HG02840 (cell line): ENCODE results near the gene DCXR.

ENCODE experiments used
- ATAC-seq: cut with Tn5 transposase; IDR thresholded peaks from one replicate; pipeline ENCODE4 v1.9.1; 2021; ENCODE audit warnings: mild to moderate bottlenecking, moderate library complexity, moderate number of reproducible peaks; ENCODE audit not compliant: unreplicated experiment, low FRiP score

Gene DCXR

DNA sequence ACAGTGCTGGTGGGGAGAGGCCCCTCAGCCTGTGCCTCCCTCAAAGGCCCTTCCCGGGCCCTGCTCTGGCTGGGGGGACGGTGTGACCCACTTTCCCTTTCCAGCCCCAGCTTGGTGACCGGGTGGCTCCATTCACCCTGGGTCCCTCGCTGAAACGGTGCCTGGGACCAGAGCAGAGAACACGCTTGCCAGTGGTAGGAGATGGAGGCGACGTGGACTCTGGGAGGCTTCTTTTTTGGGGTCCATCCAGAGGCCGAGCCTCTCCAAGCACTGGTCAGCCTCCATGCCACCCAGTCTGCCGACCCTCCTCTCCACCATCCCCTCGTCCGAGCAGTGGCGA is 22.6 kb downstream of the DCXR start:
- ATAC-seq, result no peak

DNA sequence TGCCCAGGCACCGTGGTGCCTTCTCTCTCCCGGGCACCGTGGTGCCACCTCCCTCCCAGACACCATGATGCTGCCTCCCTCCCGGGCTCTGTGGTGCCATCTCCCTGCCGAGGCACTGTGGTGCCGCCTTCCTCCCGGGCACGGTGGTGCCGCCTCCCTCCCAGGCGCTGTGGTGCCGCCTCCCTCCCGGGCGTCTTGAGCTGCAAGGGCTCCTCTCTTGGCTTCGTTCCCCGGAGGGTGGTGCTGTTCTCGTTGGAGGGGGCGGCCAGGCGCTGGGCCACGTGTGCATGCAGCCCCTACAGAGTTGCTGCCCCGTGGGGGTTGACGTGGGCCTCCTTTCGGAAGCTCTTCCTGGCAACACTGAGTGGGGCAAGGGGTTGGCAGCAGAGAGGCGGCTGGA is 23.1 kb downstream of the DCXR start:
- ATAC-seq, result no peak

DNA sequence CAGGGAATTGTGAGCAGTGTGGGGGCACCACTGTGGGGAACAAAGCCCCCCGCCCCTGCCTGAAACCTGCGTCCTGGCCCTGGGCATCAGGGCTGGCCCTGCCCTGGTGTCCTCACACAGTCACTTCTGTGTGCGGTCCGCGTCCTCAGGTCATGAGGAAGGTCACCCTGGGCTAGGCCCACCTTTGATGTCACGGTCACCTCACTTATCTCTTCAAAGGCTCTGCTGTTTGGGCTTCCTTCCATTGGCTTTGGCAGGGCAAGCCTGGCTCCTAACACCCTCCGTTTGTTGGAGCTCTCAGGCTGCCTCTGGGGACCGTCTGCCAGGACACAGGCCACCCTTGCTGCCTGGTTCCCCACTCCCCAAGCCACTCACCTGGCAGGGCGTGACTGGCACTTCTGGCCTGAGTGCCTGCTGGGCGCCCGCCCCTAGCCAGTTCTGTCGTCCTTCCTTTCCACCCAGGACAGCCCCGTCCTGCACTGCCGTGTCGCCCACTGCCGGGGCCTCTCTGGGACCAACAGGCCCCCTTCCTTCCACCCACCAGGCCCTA is 23.6 kb downstream of the DCXR start:
- ATAC-seq, result no peak

DNA sequence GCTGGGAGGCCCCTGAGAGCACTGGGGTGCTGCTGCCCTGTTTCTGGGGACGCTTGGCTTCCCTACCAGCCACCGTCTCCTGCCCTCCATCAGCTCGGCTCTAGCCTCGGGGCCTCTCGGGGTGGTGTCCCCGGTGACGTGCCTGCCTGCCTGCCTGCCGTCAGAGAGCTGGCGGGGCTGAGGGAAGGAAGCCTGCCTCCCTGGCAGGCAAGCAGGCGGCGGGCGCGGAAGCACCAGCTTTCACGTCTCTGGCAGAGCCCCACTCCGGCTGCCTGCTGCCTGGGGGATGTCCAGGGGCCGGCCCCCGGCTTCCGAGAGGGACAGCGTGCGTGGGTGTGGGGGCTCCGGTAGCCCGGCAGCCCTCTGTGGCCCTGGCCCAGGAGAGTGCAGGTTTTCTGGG is 24.2 kb downstream of the DCXR start:
- ATAC-seq, result no peak

GRCh38 chr17:82012640-82013295 is 24.7 kb downstream of the DCXR start:
- no peak for ATAC-seq

DNA sequence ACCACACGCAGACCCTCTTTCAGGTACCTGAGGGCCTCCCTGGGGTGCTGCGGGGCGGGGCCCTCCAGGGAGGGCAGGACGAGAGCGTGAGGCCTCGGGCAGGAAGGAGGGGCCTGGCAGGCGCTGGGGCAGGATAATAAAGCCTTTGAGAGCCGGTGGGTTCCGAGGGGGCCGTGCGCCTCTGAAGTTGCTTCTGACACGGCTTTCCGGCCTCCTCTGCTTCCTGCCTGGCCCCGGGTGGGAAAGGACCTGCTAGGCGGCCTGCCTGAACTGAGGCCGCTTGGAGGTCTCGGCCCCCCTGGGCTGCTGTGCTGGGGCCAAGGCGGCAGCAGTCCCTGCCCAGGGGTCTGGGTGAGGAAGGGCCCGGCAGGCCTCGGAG is 25.2 kb downstream of the DCXR start:
- no peak for ATAC-seq

GRCh38 chr17:82011617-82012187 is 25.8 kb downstream of the DCXR start:
- ATAC-seq, result no peak

GRCh38 chr17:82010575-82011525 is 26.6 kb downstream of the DCXR start:
- ATAC-seq, result no peak

DNA sequence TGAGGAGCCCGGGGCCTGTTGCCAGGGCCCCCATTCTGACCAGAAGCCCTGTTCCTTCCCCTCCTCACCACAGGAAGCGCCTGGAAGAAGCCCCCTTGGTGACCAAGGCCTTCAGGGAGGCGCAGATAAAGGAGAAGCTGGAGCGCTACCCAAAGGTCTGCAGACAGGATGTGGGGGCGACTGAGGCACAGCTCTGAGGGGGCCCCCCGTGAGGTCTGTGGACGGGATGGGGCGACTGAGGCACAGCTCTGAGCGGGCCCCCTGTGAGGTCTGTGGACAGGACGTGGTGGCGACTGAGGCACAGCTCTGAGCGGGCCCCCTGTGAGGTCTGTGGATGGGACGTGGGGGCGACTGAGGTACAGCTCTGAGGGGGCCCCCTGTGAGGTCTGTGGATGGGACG is 28.1 kb downstream of the DCXR start:
- no peak for ATAC-seq

DNA sequence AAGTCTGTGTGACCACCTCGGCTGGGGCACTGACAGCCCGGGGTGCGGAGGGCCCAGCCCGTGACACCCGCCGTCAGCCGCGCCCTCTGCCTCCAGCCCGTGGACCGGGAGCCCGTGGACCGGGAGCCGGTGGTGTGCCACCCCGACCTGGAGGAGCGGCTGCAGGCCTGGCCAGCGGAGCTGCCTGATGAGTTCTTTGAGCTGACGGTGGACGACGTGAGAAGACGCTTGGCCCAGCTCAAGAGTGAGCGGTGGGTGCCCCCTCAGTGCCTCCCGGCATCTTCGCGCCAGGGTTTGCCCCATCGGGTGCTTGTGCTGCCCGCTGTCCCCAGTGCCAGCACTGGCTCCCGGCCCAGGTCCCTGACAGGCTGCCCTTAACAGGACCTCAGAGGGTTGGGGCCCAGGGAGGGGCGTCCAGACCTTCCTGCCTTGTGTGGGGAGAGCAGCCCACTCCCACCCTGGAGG is 28.5 kb downstream of the DCXR start:
- no peak for ATAC-seq

DNA sequence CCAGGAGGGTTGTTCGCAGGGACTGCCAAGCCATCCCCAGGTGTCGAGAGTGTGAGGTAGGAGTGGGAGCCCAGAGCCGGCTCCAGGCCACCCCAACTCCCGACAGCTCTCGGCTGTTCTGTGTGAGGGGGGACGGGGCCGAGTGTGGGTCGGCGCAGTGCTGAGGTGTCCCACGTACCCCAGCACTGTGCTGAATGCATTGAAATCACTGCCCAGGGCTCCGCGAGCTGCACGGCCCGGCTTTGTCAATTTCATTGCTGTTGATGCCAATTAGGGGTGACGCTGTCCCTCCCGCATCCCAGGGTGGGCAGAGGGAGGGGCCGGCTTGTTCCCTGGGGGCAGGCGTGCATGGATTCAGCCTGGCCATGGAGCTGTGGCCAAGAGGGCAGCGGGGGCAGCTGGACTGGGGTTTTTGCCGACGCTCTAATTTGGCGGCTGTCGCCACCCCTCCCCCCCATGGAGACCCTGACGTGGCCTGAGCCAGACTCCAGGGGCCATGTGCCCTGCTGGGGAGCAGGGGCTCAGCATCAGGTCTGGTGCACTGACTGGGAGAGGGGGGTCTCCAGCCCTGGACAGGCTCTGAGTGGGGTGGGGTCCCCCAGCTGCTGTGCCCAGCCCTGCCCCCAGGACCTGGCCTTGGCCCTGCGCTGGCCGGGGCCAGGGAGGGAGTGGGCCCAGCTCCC is 29.1 kb downstream of the DCXR start:
- no peak for ATAC-seq

DNA sequence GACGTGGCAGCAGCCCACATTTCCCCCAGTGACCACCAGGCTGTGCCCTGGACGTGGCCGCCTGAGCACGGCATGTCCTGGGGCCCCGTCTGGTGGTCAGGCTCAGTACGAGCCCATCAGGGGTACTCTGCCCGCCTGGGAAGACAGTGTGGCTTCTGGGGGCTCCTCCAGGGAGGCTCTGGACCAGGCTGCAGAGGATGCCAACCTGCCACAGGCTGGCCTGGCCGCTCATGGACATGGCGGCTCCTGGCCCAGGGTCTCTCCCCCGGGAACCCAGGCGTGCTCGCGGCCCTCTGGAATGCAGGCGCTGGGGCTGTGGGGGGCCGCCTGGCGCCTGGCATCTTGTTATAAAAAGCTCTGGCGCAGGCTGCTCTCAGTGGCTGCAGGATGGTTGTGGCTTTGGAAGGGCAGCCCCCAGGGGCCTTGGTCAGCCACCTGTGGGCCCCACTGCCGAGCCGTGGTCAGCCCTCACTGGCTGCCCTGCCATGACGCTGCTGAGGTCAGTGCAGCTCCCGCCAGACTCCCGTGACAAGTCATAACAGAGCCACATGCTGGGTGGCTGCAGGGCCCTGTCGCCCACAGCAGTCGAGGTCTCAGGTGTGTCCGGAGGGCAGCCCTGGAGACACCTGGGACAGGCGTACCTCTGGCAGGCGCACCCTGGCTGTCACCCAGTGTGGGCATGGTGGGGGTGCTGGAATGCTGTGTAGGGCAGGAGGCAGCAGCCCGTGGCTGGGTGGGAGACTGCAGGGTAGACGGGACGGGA is 29.8 kb downstream of the DCXR start:
- no peak for ATAC-seq

DNA sequence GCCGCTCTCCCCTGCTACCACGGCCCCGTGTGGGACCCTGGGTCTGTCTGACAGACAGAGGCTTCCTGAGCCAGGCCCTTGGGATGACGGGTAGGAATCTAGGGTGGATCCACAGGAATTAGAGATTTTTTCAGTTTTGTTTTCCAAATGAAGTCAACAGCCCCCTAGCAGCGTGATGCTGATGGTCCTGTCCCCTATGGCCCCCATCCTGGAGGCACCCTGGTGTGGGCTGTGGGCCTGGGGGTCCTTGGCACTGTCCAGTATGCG is 30.3 kb downstream of the DCXR start:
- ATAC-seq, result no peak

DNA sequence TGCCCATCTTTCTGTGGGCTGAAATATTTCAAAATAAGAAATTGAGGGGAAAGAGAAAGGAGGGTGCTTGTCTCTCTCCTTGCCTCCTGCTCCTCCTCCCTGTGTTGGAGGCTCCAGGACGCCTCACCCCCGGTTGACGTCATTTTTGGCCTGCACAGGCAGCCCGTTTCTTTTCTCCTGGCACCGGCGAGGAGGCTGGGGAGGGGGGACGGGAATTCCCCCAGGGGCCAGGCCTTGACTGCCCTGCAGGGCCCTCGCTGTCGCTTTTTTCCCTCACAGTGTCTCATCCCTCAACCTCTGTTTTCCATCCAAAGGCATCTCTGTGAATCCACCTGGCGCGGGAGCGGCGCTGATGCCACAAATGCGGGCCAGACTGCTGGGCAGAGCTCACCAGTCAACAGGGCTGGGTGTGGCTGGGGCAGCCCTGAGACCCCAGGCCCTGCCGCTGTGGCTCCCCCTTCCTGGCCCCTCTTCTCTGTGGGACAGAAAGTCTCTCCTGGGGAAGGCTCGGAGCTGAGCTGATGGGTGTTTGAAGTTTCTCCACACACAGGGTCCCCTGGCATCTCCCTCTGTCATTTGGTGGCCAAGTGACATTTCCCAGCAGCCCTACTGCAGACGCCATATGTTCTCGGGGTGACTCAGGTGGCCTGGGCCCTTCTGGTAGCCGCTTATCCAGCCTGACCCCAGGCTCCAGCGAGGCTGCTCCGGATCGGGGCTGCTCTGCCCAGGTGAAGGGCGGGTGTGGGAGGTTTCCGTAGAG is 30.8 kb downstream of the DCXR start:
- ATAC-seq, result no peak

GRCh38 chr17:82005701-82006348 is 31.7 kb downstream of the DCXR start:
- ATAC-seq, result no peak

- no peak for ATAC-seq
Measured at GRCh38 chr17:82004517-82005455, 32.7 kb downstream of the DCXR start.

GRCh38 chr17:82003411-82004381 is 33.8 kb downstream of the DCXR start:
- no peak for ATAC-seq
